Suprapubic skin (tissue), 4 donors: ENCODE measurements around the gene ATP12A. TPM values are rescaled to one million over a fixed set of nuclear protein-coding genes. Genes with fewer than 3 reads are reported as not detected.

Experiments
- DNase-seq, 2 donors: peaks; one replicate each; pipeline ENCODE4 v3.0.0-alpha.2; 2019; ENCODE audit warnings: low spot score in 2 of 2
- H3K27ac ChIP-seq: fragments of 200-600 bp; sonication (generic); one replicate; pipeline ENCODE4 v1.5.1; 2019
- H3K27me3 ChIP-seq: fragments of 200-600 bp; sonication (generic); one replicate; pipeline ENCODE4 v1.5.1; 2019
- H3K36me3 ChIP-seq: fragments of 200-600 bp; sonication (generic); one replicate; pipeline ENCODE4 v1.5.1; 2019
- H3K4me1 ChIP-seq: fragments of 200-600 bp; sonication (generic); one replicate; pipeline ENCODE4 v1.5.1; 2019
- H3K4me3 ChIP-seq: fragments of 200-600 bp; sonication (generic); one replicate; pipeline ENCODE4 v1.5.1; 2019; ENCODE audit warnings: mild to moderate bottlenecking
- H3K9me3 ChIP-seq: fragments of 200-600 bp; sonication (generic); one replicate; pipeline ENCODE4 v1.5.1; 2019
- EP300 ChIP-seq: sonication (generic); formaldehyde crosslinking; IDR thresholded peaks from one replicate; pipeline ENCODE4 v1.6.1; 2017; ENCODE audit warnings: antibody characterized with exemption
- POLR2A ChIP-seq, 2 donors: fragments of 450-650 bp; IDR thresholded peaks; one replicate each; pipeline ENCODE4 v1.6.1; 2017; ENCODE audit warnings: antibody characterized with exemption in 2 of 2, mild to moderate bottlenecking in 2 of 2, moderate library complexity in 2 of 2
- POLR2AphosphoS5 ChIP-seq, 3 donors: sonication (generic); formaldehyde crosslinking; IDR thresholded peaks; one replicate each; pipeline ENCODE4 v1.6.1; 2017; ENCODE audit warnings: antibody characterized with exemption in 3 of 3
- WGBS: methylation state at CpG from one replicate; pipeline ENCODE4 v1.1.5; 2018; 5-methylcytosine and 5-hydroxymethylcytosine counted together
- total RNA-seq, 4 donors: library from RNA; depleted of rRNA; stranded (reverse); fragments of >200 nt; gene quantifications; one replicate each; pipeline ENCODE4 v1.1.0, GENCODE V29; 2016
- TF ChIP-seq, protein P1 (sequence below), 2 donors: fragments of 200-600 bp in 1 of 2; fragments of 450-650 bp in 1 of 2; sonication (generic) in 1 of 2; IDR thresholded peaks; one replicate each; pipeline ENCODE4 v1.5.1; 2016 to 2019; ENCODE audit warnings: antibody characterized with exemption in 2 of 2, mild to moderate bottlenecking in 1 of 2, moderate library complexity in 1 of 2

The ATP12A gene
- total RNA-seq, 4 donors from 2014 or later: 0.24 to 21.6 (median 5.6) TPM

DNA sequence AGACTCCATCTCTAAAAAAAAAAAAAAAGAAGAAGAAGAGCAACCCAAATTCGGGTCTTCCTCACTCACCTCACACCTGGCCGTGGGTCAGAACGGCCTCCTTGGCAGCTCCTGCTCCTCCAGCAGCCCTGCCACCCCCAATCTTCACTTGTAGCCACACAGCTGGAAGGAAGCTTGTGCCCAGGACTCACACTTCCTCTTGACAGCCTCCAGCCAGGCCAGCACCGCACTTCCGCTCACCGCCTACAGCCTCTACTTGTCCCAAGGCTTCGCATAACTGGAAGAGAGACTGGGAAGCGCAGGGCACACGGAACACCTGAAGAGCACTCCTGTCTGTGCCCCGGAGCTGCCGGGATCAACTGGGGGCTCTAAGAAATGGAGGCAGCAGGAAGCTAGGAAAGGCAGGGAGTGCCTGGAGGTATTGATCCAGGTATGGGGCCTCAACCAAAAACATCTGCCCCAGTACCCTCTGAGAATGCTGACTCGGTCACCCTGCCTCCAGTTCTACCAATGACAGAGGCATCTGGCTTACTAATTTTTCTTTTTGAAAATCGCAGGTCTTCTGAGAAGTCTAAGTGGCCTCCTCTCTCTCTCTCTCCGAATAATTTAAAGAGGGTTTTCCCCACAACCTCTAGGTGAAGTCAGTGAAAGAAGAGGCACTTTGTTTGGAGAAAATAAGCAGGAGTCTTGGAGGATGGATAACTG is 31.1 kb upstream of the ATP12A start:
- DNase-seq: no peak
- no peaks in the 10 kb centered on the region for H3K9me3 ChIP-seq
- WGBS: 87% methylated on average over 14 of the region's 14 CpGs
- H3K36me3 ChIP-seq: no peaks in the 10 kb centered on the region
- no peaks in the 10 kb centered on the region for H3K27me3 ChIP-seq
- no peak overlapping the region for H3K4me3 ChIP-seq
- TF ChIP-seq, protein P1, sequence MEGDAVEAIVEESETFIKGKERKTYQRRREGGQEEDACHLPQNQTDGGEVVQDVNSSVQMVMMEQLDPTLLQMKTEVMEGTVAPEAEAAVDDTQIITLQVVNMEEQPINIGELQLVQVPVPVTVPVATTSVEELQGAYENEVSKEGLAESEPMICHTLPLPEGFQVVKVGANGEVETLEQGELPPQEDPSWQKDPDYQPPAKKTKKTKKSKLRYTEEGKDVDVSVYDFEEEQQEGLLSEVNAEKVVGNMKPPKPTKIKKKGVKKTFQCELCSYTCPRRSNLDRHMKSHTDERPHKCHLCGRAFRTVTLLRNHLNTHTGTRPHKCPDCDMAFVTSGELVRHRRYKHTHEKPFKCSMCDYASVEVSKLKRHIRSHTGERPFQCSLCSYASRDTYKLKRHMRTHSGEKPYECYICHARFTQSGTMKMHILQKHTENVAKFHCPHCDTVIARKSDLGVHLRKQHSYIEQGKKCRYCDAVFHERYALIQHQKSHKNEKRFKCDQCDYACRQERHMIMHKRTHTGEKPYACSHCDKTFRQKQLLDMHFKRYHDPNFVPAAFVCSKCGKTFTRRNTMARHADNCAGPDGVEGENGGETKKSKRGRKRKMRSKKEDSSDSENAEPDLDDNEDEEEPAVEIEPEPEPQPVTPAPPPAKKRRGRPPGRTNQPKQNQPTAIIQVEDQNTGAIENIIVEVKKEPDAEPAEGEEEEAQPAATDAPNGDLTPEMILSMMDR (IDR thresholded peaks at IDR 0.05): no peak
- TF ChIP-seq POLR2A (IDR thresholded peaks at IDR 0.05) (no peak), POLR2AphosphoS5 (IDR thresholded peaks at IDR 0.05) (no peak), EP300 (no peak)
- no peak overlapping the region for H3K27ac ChIP-seq
- no peaks in the 10 kb centered on the region for H3K4me1 ChIP-seq

DNA sequence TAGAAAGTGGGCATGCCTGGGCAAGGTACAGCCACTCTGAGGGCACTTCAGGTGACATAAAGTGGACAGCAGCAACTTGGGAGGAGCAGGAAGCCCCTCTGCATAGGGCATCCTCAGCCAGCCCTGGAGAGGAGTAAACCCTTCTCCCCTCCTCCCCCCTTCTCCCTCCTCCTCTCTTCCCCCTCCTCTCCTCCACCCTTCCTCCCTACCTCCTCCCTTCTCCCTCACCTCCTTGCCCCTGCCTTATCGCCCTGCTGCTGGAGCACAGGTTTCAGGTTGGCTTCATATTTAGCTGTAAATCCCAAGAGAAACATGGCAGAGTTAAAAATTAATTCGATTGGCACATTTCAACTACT is 30.5 kb upstream of the ATP12A start:
- no peaks in the 10 kb centered on the region for H3K36me3 ChIP-seq
- no peaks in the 10 kb centered on the region for H3K9me3 ChIP-seq
- 72% methylated on average over 2 of the region's 2 CpGs for WGBS
- no peaks in the 10 kb centered on the region for H3K27me3 ChIP-seq
- TF ChIP-seq POLR2AphosphoS5 (IDR thresholded peaks at IDR 0.05) (no peak), POLR2A (IDR thresholded peaks at IDR 0.05) (no peak), EP300 (no peak)
- TF ChIP-seq, protein P1 (IDR thresholded peaks at IDR 0.05): no peak
- no peak overlapping the region for H3K4me3 ChIP-seq
- H3K4me1 ChIP-seq: no peaks in the 10 kb centered on the region
- DNase-seq: no peak
- H3K27ac ChIP-seq: no peak overlapping the region

DNA sequence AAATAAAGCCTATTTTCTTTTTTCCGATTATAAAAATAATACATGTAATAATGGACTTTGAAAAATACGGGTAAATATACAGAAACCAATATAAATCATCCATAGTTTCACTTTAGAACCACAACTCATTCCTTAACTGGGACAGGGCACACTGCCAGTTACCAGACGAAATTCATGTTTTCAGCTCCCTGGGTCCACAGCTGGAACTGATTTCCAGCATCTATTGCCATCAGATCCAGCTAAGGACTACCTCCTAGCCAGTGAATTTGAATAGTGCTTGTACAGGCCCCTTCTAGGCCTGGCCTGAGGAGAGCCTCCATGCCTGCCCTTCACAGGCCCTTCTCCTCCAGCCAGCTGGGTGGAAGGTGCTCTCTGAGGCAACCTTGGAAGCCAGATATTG is 30.0 kb upstream of the ATP12A start:
- TF ChIP-seq, protein P1 (IDR thresholded peaks at IDR 0.05): no peak
- no peak for TF ChIP-seq POLR2AphosphoS5 (IDR thresholded peaks at IDR 0.05)
- TF ChIP-seq POLR2A (IDR thresholded peaks at IDR 0.05): no peak
- TF ChIP-seq EP300: no peak
- Histone ChIP-seq H3K36me3 (no peaks in the 10 kb centered on the region), H3K9me3 (no peaks in the 10 kb centered on the region), H3K4me3 (no peak overlapping the region), H3K27me3 (no peaks in the 10 kb centered on the region), H3K27ac (no peak overlapping the region), H3K4me1 (no peaks in the 10 kb centered on the region)
- WGBS: 61% methylated on average over 3 of the region's 3 CpGs
- DNase-seq: no peak

DNA sequence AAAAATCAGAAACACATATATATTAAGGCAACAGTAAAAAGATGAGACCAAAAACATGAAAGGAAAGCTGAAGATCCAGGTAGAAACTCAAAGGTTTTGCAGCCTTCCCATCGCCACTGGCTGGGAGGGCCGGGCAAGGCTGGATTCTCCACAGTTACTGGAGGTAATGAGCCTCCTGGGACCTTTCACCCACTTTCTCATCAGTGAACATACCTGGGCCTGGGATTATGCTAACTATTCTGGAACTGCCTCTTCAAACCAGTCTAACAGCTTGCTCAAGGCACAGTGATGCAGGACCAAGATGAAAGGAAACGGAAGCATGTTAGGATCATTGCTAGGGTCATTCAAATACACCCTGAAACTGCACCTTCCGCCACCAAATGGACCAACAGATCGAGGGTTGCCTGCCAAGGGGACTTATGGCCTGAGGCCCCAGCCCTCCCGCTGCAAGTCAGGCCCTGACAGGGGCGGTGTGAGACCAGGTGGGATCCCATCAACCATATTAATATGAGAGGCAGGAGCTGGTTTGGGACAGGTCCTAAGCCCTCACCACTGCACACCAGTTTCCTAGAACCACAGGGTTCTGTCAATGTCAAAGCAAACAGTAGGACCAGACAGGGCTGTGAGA is 28.4 kb upstream of the ATP12A start:
- Histone ChIP-seq H3K9me3 (no peaks in the 10 kb centered on the region), H3K27me3 (no peaks in the 10 kb centered on the region), H3K27ac (no peak overlapping the region), H3K4me1 (no peaks in the 10 kb centered on the region), H3K4me3 (no peak overlapping the region), H3K36me3 (no peaks in the 10 kb centered on the region)
- TF ChIP-seq, protein P1 (IDR thresholded peaks at IDR 0.05): no peak
- TF ChIP-seq EP300: no peak
- no peak for TF ChIP-seq POLR2A (IDR thresholded peaks at IDR 0.05)
- no peak for TF ChIP-seq POLR2AphosphoS5 (IDR thresholded peaks at IDR 0.05)
- 72% methylated on average over 7 of the region's 7 CpGs for WGBS
- DNase-seq: no peak

DNA sequence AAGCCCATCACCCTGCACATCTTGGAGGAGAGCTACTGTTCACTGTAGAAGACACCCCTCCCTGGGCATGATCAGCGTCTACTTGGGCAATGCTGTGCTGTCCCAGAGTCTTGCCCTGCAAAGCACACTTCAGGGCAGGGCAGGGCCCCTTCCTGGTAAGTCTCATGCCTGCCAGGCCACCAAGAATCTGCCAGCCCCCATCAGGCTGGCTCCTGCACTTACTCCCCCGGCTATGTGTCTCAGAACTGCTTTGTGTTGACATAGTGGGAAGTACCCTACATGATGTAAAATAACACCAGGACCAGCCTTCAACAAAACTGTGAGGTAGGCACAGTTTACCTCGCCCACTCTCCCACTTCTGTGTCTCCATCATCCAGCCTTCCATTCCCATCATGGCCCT is 27.8 kb upstream of the ATP12A start:
- Histone ChIP-seq H3K4me3 (no peak overlapping the region), H3K36me3 (no peaks in the 10 kb centered on the region), H3K9me3 (no peaks in the 10 kb centered on the region), H3K27me3 (no peaks in the 10 kb centered on the region), H3K27ac (no peak overlapping the region), H3K4me1 (no peaks in the 10 kb centered on the region)
- DNase-seq: no peak
- TF ChIP-seq POLR2AphosphoS5 (IDR thresholded peaks at IDR 0.05) (no peak), EP300 (no peak), POLR2A (IDR thresholded peaks at IDR 0.05) (no peak)
- TF ChIP-seq, protein P1 (IDR thresholded peaks at IDR 0.05): no peak
- 75% methylated on average over 3 of the region's 3 CpGs for WGBS
